Measurements from ENCODE around the gene CCL4L2.
"Not testable (repeated sequence)": the region's sequence is repeated elsewhere in the genome, so short reads cannot be mapped to it uniquely, and the experiment has no call there.

Gene CCL4L2

DNA sequence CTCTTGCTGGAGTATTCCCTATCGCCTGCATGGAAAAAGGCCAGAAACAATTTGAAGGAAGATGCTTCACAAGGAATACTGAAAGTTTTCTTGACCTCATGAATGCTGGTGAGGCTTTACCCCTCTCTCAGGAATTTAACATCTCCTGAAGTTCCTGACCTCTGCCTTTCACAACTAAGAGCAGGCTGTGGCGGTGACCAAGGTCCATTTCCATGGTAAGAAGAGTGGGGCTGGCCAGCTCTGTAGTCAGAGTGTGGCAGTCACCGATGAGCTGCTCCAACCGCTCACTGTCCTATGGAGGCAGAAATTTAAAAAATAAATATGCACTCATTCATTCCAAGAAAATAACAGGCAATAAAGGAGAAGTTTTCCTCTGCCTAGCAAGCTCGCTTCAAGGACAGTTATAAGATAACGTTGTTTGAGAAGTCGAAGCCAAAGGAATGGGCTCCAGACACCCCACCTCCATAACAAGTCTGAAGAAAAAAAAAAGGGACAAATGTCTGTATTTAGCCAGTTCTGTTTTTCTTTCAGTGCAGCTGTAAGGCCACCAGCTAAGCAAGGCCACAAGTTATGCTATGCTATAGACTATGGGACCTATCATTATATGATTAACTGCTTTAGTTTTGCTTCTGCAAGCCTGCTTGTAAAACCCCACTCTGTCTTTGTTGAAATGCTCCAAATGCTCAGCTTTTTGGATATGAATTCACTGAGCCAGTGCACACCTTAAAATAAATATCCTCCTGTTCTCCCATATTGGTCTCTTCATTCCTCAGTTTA, 6.0 kb upstream of the CCL4L2 start:
- DNase-seq (ENCODE audit: low read depth in 1 of 2, low spot score in 1 of 2) = no peak
- TF ChIP-seq JUND (IDR thresholded peaks at IDR 0.05; ENCODE audit: low read depth) = no peak
- in situ Hi-C loops (cut with HindIII; ENCODE audit: low pct_unique_long_range_greater_than_20kb, low sequenced_read_pairs) = no loop called here

DNA sequence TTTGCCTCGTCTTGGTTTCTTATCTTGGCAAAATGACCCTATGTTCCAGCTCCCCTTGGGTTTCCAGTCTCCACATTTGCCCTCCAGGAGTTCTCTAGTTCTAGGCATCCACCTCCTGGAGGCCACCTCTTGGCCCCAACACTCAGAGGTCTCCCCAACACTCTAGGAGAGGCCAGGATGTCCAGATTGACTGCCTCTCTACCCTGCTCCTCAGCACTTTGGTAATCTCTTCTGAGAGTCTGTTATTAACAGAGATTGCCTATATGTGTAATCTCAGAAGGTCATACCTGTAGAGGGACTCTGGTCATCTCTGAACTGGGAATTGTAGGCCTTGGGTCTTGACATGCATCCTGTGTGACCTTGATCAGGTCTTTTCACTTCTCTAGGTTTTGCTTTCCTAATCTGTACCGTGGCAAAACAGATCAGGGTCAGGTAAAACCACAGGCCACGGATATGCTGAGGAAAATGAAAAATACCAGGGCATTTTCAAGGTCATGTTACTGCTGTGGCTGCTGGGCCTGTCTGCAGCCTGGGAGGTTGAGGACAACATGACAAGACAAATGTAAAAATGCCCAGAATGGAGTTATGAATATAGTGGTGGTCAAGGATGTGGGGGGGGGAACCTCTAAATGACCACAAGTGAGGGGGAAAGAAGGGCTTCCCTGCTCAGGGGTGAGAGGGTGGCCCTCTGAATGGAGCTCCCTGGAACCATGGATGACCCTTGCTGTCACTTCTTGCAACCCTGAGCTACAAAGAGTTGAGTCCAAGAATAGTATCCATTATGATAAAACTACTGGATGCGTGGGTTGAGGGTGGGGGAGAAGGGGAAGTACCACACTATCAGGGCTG, 5.0 kb upstream of the CCL4L2 start:
- in situ Hi-C loops (cut with HindIII; ENCODE audit: low pct_unique_long_range_greater_than_20kb, low sequenced_read_pairs) = no loop called here
- DNase-seq (ENCODE audit: low read depth in 1 of 2, low spot score in 1 of 2) = no peak
- TF ChIP-seq JUND (IDR thresholded peaks at IDR 0.05; ENCODE audit: low read depth) = no peak

DNA sequence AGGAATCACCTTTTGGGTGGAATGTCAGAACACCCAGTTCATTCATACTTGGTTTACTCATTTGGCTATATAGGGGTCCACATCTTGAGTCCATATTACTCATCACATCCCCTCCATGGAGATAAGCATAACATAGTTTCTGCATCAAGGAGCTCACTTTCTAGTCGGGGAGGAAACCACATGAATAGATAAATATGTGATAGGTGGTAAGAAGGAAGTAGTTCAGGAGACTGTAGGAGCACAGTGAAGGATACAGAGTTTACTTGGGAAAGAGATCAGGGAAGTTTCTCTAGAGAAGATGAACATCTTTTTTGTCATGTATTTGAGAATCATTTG, 4.4 kb upstream of the CCL4L2 start:
- in situ Hi-C loops (cut with HindIII; ENCODE audit: low pct_unique_long_range_greater_than_20kb, low sequenced_read_pairs); DNase-seq (ENCODE audit: low read depth in 1 of 2, low spot score in 1 of 2): not testable (repeated sequence)

DNA sequence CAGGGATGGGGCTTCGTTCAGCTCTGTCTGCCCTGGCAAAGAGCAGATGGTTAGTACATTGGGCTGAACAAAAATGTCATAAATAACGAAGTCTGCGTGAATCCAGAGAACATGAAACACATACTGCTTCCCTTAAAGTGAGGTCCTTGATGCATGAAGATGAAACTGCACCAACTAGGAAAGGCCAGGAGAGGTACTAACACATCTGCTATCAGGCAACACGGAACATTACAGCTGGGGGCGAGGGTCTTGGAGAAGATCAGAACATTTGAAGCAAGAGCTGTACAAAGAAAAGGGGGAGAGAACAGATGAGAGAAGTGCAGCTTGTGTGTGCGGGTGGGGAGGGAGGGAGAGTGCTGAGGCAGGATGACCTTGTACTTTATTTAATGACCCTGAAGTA, 3.5 kb upstream of the CCL4L2 start:
- DNase-seq (ENCODE audit: low read depth in 1 of 2, low spot score in 1 of 2); in situ Hi-C loops (cut with HindIII; ENCODE audit: low pct_unique_long_range_greater_than_20kb, low sequenced_read_pairs): not testable (repeated sequence)

- in situ Hi-C loops (cut with HindIII; ENCODE audit: low pct_unique_long_range_greater_than_20kb, low sequenced_read_pairs) = no loop called here
- no peak for TF ChIP-seq JUND (IDR thresholded peaks at IDR 0.05; ENCODE audit: low read depth)
- no peak for DNase-seq (ENCODE audit: low read depth in 1 of 2, low spot score in 1 of 2)
Measured at GRCh38 chr17:36209575-36209974, 1.3 kb upstream of the CCL4L2 start.

DNA sequence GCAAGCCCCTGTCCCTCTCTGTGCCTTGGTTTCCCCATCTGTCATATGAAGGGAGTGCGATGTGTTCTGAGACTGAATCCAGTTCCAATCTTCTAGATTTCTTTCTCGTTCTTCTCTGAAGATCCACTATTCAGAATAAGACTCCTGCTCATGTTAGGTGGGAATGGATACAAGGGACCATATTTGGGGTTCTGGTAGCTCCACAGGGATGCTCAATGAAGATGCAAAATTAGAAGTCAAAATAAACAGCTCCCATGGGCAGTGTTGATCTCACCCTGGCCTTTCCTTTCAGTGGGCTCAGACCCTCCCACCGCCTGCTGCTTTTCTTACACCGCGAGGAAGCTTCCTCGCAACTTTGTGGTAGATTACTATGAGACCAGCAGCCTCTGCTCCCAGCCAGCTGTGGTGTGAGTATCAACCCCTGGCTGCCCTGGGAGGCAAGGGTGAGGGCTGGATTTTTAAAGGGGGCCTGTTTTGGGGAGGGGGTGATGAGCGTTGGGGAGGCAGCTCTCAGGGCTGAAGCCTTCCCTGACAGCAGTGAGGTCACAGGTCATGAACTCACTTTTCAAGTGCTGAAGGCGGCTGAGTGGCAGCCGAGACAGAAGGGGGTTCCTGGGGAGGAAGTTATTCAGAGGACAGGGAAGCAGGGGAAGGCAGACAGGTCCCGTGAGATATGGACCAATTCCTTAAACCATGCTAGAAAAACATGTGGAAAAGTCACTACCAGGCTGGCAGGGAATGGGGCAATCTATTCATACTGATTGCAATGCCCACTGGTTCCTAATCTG, 815 bp downstream of the CCL4L2 start:
- in situ Hi-C loops (cut with HindIII; ENCODE audit: low pct_unique_long_range_greater_than_20kb, low sequenced_read_pairs) = not testable (repeated sequence)

DNA sequence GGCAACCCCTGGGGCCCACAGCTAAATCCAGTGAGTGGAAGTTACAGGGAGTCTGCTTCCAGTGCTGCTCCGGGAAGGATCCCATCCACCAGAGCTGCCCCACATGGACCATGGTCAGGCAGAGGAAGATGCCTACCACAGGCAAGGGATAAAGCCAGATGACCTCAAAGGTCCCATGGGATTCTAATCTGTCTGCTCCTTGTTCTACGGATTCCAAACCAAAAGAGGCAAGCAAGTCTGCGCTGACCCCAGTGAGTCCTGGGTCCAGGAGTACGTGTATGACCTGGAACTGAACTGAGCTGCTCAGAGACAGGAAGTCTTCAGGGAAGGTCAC, 1.4 kb downstream of the CCL4L2 start:
- in situ Hi-C loops (cut with HindIII; ENCODE audit: low pct_unique_long_range_greater_than_20kb, low sequenced_read_pairs) = no loop called here
- DNase-seq (ENCODE audit: low read depth in 1 of 2, low spot score in 1 of 2) = no peak
- no peak for TF ChIP-seq JUND (IDR thresholded peaks at IDR 0.05; ENCODE audit: low read depth)

More for the DNA sequence above, 815 bp downstream of the CCL4L2 start:
- not testable (repeated sequence) for DNase-seq (ENCODE audit: low read depth in 1 of 2, low spot score in 1 of 2)

GRCh38 chr17:36212966-36213365, 2.1 kb downstream of the CCL4L2 start:
- no peak for TF ChIP-seq JUND (IDR thresholded peaks at IDR 0.05; ENCODE audit: low read depth)
- in situ Hi-C loops (cut with HindIII; ENCODE audit: low pct_unique_long_range_greater_than_20kb, low sequenced_read_pairs) = no loop called here
- no peak for DNase-seq (ENCODE audit: low read depth in 1 of 2, low spot score in 1 of 2)

DNA sequence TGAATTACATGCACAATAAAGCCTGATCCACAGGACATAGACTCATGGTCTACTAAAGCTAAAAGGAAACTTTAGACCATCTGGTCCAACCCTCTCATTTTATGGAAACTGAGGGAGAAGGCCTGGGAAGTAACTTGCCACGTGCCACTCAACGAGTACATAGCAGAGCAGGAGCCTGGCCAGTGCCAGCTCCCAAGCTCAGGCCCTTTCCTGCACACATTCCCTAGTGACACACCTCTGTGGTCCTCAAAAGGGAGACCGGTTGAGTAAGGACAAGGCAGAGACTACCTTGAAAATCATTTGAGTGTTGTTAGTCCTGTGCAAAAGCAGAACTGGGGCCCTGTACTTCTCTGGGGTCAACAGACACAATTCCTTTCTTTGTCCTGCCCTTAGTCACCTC, 2.8 kb downstream of the CCL4L2 start:
- in situ Hi-C loops (cut with HindIII; ENCODE audit: low pct_unique_long_range_greater_than_20kb, low sequenced_read_pairs) = no loop called here
- TF ChIP-seq JUND (IDR thresholded peaks at IDR 0.05; ENCODE audit: low read depth) = no peak
- DNase-seq (ENCODE audit: low read depth in 1 of 2, low spot score in 1 of 2) = no peak

GRCh38 chr17:36214918-36215317, 4.1 kb downstream of the CCL4L2 start:
- DNase-seq (ENCODE audit: low read depth in 1 of 2, low spot score in 1 of 2) = no peak
- TF ChIP-seq JUND (IDR thresholded peaks at IDR 0.05; ENCODE audit: low read depth) = no peak
- in situ Hi-C loops (cut with HindIII; ENCODE audit: low pct_unique_long_range_greater_than_20kb, low sequenced_read_pairs) = no loop called here

DNA sequence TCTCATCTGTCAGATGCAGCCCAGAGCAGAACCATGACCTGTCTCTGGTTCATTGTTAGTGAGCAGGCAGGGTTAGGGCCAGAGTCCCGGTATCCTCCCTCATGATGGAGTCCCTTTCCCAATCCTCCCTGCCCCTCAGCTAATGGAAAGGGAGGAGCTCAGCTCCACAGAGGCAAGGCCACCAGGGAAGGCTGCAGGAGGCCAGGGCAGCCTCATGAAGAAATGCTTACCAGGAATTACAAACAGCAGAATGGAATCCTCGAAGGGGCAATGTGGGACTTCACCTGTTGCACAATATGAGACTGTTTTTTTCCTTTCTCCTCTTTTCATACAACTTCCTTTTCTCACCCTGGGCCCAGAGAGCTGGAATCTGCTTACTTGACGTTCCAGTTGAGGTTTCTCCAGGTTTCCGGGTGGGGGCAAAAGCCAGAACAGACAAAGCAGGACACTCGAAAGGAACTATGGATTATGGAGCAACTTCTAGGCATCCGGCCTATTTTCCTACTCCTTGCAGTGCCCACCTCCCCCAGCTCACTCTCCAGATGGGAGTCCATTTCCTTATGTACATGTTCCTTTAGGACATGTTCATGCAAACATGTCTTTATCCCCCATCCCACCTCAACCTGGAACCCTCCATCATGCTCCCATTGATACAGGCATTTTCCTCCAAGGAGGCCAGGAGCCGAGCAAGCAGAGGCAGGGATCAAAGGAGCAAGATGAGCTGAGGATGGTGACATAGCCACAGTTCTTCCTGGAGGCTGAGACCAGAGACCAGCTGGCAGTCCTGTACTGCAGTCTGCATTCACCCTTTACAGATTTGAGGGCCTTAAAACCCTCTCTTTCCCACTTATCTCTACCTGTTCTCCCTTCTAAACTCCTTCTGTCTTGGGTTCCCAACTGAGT, 4.8 kb downstream of the CCL4L2 start:
- in situ Hi-C loops (cut with HindIII; ENCODE audit: low pct_unique_long_range_greater_than_20kb, low sequenced_read_pairs); DNase-seq (ENCODE audit: low read depth in 1 of 2, low spot score in 1 of 2): not testable (repeated sequence)

- in situ Hi-C loops (cut with HindIII; ENCODE audit: low pct_unique_long_range_greater_than_20kb, low sequenced_read_pairs); DNase-seq (ENCODE audit: low read depth in 1 of 2, low spot score in 1 of 2): not testable (repeated sequence)
Measured at GRCh38 chr17:36219556-36219955, 8.7 kb downstream of the CCL4L2 start.

GRCh38 chr17:36220737-36221580, 10.1 kb downstream of the CCL4L2 start:
- DNase-seq (ENCODE audit: low read depth in 1 of 2, low spot score in 1 of 2); in situ Hi-C loops (cut with HindIII; ENCODE audit: low pct_unique_long_range_greater_than_20kb, low sequenced_read_pairs): not testable (repeated sequence)

DNA sequence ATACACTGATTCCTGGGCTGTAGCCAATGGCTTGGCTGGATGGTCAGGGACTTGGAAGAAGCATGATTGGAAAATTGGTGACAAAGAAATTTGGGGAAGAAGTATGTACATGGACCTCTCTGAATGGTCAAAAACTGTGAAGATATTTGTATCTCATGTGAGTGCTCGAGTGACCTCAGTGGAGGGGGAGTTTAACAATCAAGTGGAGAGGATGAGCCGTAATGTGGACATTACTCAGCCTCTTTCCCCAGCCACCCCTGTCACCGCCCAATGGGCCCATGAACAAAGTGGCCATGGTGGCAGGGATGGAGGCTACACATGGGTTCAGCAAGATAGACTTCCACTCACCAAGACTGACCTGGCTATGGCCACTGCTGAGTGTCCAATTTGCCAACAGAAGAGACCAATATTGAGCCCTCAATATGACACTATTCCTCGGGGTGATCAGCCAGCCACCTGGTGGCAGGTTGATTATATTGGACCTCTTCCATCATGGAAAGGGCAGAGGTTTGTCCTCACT, 10.8 kb downstream of the CCL4L2 start:
- DNase-seq (ENCODE audit: low read depth in 1 of 2, low spot score in 1 of 2) = not testable (repeated sequence)

GRCh38 chr17:36222967-36223366, 12.1 kb downstream of the CCL4L2 start:
- in situ Hi-C loops (cut with HindIII; ENCODE audit: low pct_unique_long_range_greater_than_20kb, low sequenced_read_pairs); DNase-seq (ENCODE audit: low read depth in 1 of 2, low spot score in 1 of 2): not testable (repeated sequence)

More for the DNA sequence above, 10.8 kb downstream of the CCL4L2 start:
- in situ Hi-C loops (cut with HindIII; ENCODE audit: low pct_unique_long_range_greater_than_20kb, low sequenced_read_pairs) = not testable (repeated sequence)

DNA sequence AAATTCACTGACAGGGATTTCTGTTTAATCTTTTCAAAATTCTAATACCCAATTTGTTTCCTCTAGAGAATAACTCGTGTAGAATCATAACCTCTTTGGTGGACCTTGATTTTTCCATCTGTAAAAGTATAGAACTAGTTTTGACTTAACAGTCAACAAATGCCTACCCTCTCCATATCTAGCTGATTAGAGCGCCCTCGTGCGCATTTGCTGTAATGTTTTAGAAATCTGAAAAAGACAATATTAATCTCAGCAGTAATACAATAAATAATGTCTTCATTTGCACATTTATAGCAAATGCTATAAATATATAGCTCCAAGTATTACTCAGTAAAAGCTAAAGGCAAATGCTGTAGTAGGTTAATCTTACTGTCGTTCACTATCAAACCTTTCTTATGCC, 18.8 kb downstream of the CCL4L2 start:
- in situ Hi-C loops (cut with HindIII; ENCODE audit: low pct_unique_long_range_greater_than_20kb, low sequenced_read_pairs); DNase-seq (ENCODE audit: low read depth in 1 of 2, low spot score in 1 of 2): not testable (repeated sequence)

Measured in T47D (cell line).